ENCODE measurements around the gene DACH1. TPM values are rescaled to one million over a fixed set of nuclear protein-coding genes. Genes with fewer than 3 reads are reported as not detected.
"Not testable (repeated sequence)": the region's sequence is repeated elsewhere in the genome, so short reads cannot be mapped to it uniquely, and the experiment has no call there.

Gene DACH1
- total RNA-seq = 10.4 TPM

DNA sequence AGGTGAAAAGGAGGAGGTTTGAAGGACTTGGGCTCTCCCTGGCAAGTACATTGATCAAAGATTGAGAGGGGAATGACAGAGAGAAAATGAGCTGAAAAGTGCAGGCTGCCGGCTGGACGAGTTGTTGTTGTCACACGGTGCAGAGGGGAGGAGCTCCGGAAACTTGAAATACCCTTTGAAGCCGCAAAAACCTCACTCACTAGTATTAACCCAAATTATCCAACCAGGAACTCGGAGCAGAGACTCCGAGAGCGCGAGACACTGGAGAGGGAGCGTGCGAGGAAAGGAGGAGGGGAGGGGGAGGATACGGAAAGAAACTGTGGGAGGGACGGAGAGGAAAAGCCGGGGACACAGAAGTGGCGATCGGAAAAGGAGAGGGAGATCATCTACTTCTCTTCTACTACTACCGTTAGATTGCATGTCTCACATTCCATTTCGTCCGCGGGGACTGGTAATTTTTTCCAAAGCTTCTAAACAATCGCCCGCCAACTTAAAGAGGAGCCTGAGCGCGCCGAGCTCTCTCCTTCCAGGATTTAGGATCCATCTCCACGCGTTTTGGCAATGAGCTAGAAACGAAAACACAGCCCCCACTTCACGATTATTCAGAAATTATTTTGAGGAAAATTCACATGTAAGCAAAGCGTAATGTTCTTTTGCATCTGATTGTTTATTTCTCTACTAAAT lies at the start of gene DACH1:
DACH1 (minus strand) TSS at position 74 of the 684 bp plus-strand sequence.
- peak; percentile 71 for DNase-seq (ENCODE audit: low spot score)

- DNase-seq (ENCODE audit: low spot score) = no peak
Observed at GRCh38 chr13:71913717-71914116, 46.7 kb upstream of the DACH1 start.

DNA sequence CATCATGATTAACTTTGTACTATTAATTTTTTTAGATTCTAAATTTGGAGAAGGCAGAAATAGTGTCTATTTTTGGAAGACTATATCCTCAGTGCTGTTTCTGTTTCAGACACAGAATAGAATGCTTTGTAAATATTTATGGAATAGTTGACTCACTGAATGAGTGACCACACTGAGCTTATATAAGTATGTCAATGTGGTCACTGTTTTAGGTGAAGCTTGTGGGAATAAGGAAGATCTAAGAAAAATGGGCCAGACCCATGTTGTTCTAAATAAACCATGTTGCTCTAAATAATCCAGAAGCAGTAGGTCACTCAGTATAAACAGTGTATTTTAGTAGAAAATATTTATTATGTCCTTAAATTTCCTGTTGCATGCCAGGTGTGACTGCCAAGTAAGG lies 45.5 kb upstream of the DACH1 start:
- no peak for DNase-seq (ENCODE audit: low spot score)

- no peak for DNase-seq (ENCODE audit: low spot score)
Observed at GRCh38 chr13:71906448-71906847, 39.4 kb upstream of the DACH1 start.

- DNase-seq (ENCODE audit: low spot score) = no peak
Observed at GRCh38 chr13:71902676-71903075, 35.7 kb upstream of the DACH1 start.

GRCh38 chr13:71893506-71893905 lies 26.5 kb upstream of the DACH1 start:
- not testable (repeated sequence) for DNase-seq (ENCODE audit: low spot score)

GRCh38 chr13:71886880-71887279 lies 19.9 kb upstream of the DACH1 start:
- DNase-seq (ENCODE audit: low spot score) = no peak

DNA sequence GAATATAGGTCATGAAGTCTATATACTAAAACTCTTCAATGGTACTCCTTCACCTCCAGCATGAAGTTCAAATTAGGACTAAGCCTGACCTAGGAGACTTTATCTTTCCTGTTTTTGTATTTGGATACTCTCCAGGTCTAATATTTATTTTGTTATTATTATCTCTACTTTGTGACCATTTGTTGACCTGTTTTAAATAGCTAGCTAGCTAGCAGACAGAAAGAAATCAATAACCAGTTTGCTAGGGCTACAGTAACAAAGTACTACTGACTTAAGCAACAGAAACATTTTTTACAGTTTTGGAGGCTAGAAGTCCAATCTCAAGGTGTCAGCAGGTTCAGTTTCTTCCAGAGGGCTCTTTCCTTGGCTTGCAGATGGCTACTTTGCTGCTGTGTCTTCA lies 15.1 kb upstream of the DACH1 start:
- DNase-seq (ENCODE audit: low spot score) = no peak

GRCh38 chr13:71880753-71881541 lies 13.9 kb upstream of the DACH1 start:
- DNase-seq (ENCODE audit: low spot score) = no peak

DNA sequence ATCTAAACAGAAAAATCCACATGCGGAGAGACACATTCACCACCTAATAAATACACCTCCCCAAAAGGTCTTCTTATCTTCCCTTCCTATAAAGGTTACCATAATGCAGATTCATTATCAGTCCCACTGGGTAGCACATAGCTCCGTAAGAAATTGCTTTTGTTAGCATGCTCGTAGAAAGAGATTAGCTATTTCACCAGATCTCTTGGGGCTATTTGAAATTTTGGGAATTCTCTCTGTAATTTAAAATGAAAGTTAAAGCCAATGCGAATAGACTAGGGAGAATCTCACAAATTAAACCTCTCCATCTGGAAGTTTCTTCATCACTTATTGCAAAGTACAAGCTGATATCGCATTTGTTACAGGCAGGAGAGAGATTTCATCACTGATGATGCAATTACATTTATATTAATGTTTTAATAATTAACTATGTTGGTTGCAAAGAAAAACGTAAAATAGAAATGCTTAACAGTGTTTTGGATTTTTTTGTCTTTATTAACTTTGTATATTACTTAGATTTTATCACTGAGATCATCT lies 12.9 kb upstream of the DACH1 start:
- DNase-seq (ENCODE audit: low spot score) = no peak

DNA sequence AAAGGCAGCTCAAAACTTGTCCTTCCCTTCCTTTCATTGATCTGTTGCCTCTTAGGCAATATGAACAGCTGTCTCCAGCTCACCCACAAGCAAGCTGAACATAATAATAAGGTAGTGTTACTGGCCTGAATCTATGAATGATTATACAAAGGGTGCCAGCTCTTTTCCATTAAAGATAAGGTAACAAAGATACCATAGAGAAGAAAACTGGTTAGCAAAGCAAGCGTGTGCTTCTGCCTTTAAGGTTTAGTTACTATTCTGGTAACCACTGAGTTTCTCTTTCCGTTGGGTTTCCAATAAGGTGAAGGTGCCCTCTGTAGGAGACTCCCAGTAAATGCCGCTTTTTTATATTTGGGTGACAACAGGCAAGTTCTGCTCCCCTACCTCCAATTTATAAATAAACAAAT lies 12.1 kb upstream of the DACH1 start:
- DNase-seq (ENCODE audit: low spot score) = no peak

GRCh38 chr13:71877256-71877653 lies 10.3 kb upstream of the DACH1 start:
- DNase-seq (ENCODE audit: low spot score) = no peak

GRCh38 chr13:71876648-71877255 lies 9.7 kb upstream of the DACH1 start:
- no peak for DNase-seq (ENCODE audit: low spot score)

DNA sequence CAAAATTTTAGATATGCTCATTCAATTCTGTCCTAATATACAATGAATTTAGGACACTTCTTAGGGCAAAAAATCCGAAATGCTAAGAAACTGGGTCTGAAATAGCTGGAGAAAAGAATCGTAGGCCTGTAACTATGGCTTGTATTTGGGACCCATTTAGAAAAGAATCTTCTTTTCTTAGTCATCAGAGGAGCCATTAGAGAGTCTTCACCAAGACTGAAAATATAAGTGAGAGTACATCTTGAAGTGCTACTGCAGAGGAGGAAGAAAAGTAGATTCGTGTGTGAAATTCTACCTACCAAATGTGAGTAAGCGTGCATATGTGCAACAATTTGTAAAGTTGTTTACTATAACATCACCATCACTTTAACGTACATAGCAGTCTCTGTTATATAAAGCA lies 8.8 kb upstream of the DACH1 start:
- no peak for DNase-seq (ENCODE audit: low spot score)

GRCh38 chr13:71874458-71874857 lies 7.5 kb upstream of the DACH1 start:
- no peak for DNase-seq (ENCODE audit: low spot score)

GRCh38 chr13:71873418-71874247 lies 6.6 kb upstream of the DACH1 start:
- DNase-seq (ENCODE audit: low spot score) = no peak

- DNase-seq (ENCODE audit: low spot score) = no peak
Observed at GRCh38 chr13:71871844-71872243, 4.8 kb upstream of the DACH1 start.

DNA sequence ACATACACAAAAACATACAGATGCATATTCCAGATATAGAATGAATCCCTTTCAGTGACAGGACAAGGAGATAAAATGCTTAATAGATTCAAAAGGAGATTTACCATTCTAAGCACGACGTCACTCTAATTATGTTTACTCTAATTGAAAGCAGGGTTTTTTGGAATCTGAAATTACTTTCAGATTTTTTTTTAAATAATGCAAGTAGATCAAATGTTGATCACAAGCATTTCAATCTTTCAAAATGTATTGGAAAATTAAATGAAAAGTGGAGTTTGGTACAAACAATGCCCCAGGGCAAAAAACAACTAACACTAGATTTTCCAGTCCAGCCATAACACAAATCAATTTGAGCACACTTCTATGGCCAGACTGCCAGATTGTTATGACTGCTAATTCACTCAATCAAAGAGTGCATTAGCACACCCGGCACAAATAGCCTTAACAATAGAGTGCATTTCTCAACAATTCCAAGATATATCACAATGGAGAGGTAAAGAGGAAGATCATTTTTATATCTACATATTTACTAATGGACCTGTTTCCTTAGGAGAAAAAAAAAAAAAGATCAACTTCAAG lies 4.3 kb upstream of the DACH1 start:
- DNase-seq (ENCODE audit: low spot score) = no peak

DNA sequence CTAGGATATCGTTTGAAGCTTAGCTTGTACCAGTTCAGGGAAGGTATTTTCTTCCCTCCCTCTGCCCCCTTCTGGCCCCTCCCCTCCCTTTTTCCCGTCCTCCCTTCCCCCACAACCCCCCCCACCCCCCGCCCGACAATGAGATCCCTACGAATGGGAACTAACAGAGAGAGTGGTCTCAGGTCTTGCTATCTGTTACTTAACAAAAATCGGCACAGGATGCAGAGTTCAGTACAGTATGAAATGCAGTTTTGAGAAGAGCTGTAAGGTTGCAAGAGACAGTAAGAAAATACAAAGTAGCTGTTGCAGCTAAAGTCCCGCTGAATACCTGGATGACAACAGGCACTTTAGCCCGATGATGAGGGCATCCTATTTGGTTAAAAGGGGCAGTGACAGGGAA lies 3.1 kb upstream of the DACH1 start:
- DNase-seq (ENCODE audit: low spot score) = no peak

- no peak for DNase-seq (ENCODE audit: low spot score)
Observed at GRCh38 chr13:71869274-71869673, 2.3 kb upstream of the DACH1 start.

- DNase-seq (ENCODE audit: low spot score) = peak; percentile 43
Observed at GRCh38 chr13:71866335-71867130, 471 bp downstream of the DACH1 start.
